Upper lobe of left lung (tissue), 6 donors: ENCODE data around the gene SND1. TPM values are rescaled to one million over a fixed set of nuclear protein-coding genes. Genes with fewer than 3 reads are reported as not detected.

Experiments used
- ATAC-seq, 2 donors: fragments of 200-7000 bp; cut with Tn5 transposase; one replicate each; pipeline ENCODE4 v1.9.1; 2022; ENCODE audit warnings: mild to moderate bottlenecking in 2 of 2, moderate library complexity in 2 of 2; ENCODE audit not compliant: low FRiP score in 2 of 2
- DNase-seq, 2 donors: peaks; one replicate each; pipeline ENCODE4 v3.0.0-alpha.2; 2019 to 2020
- H3K27ac ChIP-seq, 4 donors: fragments of 200-600 bp; sonication (generic); one replicate each; pipeline ENCODE4 v1.5.1; 2016 to 2019
- H3K27me3 ChIP-seq, 4 donors: fragments of 200-600 bp; sonication (generic); one replicate each; pipeline ENCODE4 v1.5.1; 2017 to 2019
- H3K36me3 ChIP-seq, 4 donors: fragments of 200-600 bp; sonication (generic); one replicate each; pipeline ENCODE4 v1.5.1; 2016 to 2019
- H3K4me1 ChIP-seq, 4 donors: fragments of 200-600 bp; sonication (generic); one replicate each; pipeline ENCODE4 v1.5.1; 2018 to 2019
- H3K4me3 ChIP-seq, 4 donors: fragments of 200-600 bp; sonication (generic); one replicate each; pipeline ENCODE4 v1.5.1; 2017 to 2019; ENCODE audit warnings: mild to moderate bottlenecking in 2 of 4, moderate library complexity in 1 of 4
- H3K9me3 ChIP-seq, 4 donors: fragments of 200-600 bp; sonication (generic); one replicate each; pipeline ENCODE4 v1.5.1; 2018 to 2019
- CTCF ChIP-seq, 6 experiments: fragments of 450-650 bp in 4 of 6; fragments of 200-600 bp in 2 of 6; sonication (generic) in 2 of 6; IDR thresholded peaks; one replicate each; pipeline ENCODE4 v1.5.1; 2016 to 2019; ENCODE audit warnings: antibody characterized with exemption in 6 of 6
- EP300 ChIP-seq, 4 donors: sonication (generic); formaldehyde crosslinking; IDR thresholded peaks; one replicate each; pipeline ENCODE4 v1.5.1; 2017; ENCODE audit warnings: antibody characterized with exemption in 4 of 4, control low read depth in 2 of 4
- POLR2A ChIP-seq, 4 donors: fragments of 450-650 bp; IDR thresholded peaks; one replicate each; pipeline ENCODE4 v1.5.1; 2016 to 2017; ENCODE audit warnings: antibody characterized with exemption in 4 of 4, mild to moderate bottlenecking in 2 of 4
- POLR2AphosphoS5 ChIP-seq, 2 donors: sonication (generic); formaldehyde crosslinking; IDR thresholded peaks; one replicate each; pipeline ENCODE4 v1.5.1; 2017; ENCODE audit warnings: antibody characterized with exemption in 2 of 2
- WGBS, 2 donors: methylation state at CpG; one replicate each; pipeline ENCODE4 v1.1.5; 2017 to 2018; 5-methylcytosine and 5-hydroxymethylcytosine counted together
- small RNA-seq, 4 donors: library from RNA; depleted of rRNA; stranded (forward); fragments of <200 nt; gene quantifications; one replicate each; pipeline ENCODE3, GENCODE V24; 2016
- total RNA-seq, 6 donors: library from RNA; depleted of rRNA in 4 of 6; stranded (reverse); fragments of >200 nt in 4 of 6; gene quantifications; one replicate each; pipeline versions ENCODE4 v1.1.0 to v1.2.1, GENCODE V29; 2016 to 2021
- donor health status: DM: no; HTN: no; CAD: no; lungs with moderate emphysema.
- donor health status: DM: no; HTN: yes; CAD: no; lungs with severe emphysema.

Gene SND1
- total RNA-seq, 6 donors from 2014 or later: 107 to 167 (median 121) TPM

GRCh38 chr7:128141683-128142195, 489.7 kb downstream of the SND1 start:
- no peaks in the 10 kb centered on the region for H3K36me3 ChIP-seq
- no peak overlapping the region for H3K27ac ChIP-seq
- TF ChIP-seq EP300 (IDR thresholded peaks at IDR 0.05): no peak
- TF ChIP-seq CTCF (IDR thresholded peaks at IDR 0.05): no peak
- no peak for TF ChIP-seq POLR2AphosphoS5 (IDR thresholded peaks at IDR 0.05)
- no peak for TF ChIP-seq POLR2A (IDR thresholded peaks at IDR 0.05)
- WGBS, 2 donors: 92 to 93% methylated on average over 6 of the region's 6 CpGs
- H3K4me3 ChIP-seq: no peak overlapping the region
- DNase-seq: no peak
- peaks cover 0 to 3% (median 0%) of the 10 kb centered on the region in 4 donors for H3K27me3 ChIP-seq
- peaks cover 0 to 5% (median 4%) of the 10 kb centered on the region in 4 donors for H3K9me3 ChIP-seq
- H3K4me1 ChIP-seq: no peaks in the 10 kb centered on the region
- no peak for ATAC-seq

Small RNA genes lying within 50 kb of the gene (small RNA-seq; reads per million reads assigned to genes)
- gene MIR593: 0 reads per million in 4 donors

Other genes starting within 250 kb of the SND1 start
- gene GCC1, start 66.6 kb upstream of the SND1 start, total RNA-seq: 10 to 100 TPM; 12.6 to 19.5 (median 17.4) TPM
- 100 to 1,000 TPM in 3 of 6 donors, 10 to 100 TPM in 3; 43.0 to 177 (median 106) TPM for gene ARF5, start 63.8 kb upstream of the SND1 start, total RNA-seq
- gene FSCN3, start 58.5 kb upstream of the SND1 start, total RNA-seq: 1 to 10 TPM in 4 of 6 donors, under 1 TPM in 1, not detected in 1; 0.97 to 4.6 (median 1.6) TPM
- gene PAX4, start 34.1 kb upstream of the SND1 start, total RNA-seq: not detected